ENCODE results near the gene TTC36.
"Not testable (repeated sequence)": the region's sequence is repeated elsewhere in the genome, so short reads cannot be mapped to it uniquely, and the experiment has no call there.

The TTC36 gene, protein sequence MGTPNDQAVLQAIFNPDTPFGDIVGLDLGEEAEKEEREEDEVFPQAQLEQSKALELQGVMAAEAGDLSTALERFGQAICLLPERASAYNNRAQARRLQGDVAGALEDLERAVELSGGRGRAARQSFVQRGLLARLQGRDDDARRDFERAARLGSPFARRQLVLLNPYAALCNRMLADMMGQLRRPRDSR

DNA sequence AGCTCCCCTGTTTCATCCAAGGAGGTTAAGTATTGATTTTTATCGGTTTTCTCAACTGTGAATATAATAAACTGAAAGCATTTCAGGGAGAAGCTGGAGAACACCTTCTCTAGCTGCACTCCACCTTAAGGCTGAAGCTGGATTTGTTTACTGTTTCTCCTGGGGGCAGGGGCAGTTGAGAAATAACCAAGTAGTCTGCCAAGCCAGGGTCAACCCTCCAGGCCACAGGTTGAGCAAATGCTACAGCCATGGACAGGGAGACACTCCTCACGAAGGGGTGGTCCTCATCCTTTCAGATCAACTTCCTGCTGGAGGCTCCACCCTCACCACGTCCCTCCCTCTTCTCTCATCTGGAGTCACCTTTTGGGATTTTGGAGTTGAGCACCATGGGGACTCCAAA lies at the start of gene TTC36:
TTC36 (plus strand) TSS at position 366 of the 400 bp plus-strand sequence; CDS start at position 387, 21 bp downstream.
- DNase-seq (ENCODE audit: low read depth): no peak

DNA sequence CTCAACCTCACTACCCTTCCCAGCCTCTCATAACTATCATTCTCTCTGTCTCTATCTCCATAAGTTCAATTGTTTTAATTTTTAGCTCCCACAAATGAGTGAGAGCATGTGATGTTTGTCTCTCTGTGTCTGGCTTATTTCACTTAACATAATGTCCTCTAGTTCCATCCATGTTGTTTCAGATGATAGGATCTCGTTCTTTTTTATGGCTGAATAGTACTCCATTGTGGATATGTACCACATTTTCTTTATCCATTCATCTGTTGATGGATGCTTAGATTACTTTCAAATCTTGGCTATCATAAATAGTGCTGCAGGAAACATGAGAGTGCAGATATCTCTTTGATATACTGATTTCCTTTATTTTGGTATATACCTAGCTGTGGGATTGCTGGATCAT lies 46.0 kb upstream of the TTC36 start:
- DNase-seq (ENCODE audit: low read depth): not testable (repeated sequence)

DNA sequence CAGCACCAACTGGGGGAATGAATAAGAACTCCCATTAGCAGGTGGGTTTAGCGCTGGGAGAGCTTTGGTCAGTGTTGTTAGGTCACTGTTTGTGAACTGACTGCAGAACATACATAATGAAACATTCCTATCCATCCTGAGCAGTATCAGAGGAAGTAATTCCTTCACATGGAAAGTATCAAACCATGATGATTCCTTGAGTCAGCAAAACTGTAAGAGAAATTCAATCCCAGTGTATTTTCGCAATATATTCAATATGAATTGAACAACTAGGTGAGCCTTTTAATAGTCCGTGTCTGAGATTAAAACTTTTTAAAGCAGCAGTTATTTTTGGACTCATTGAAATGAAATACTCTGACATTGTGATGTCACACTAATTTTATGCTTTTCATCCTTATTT lies 42.9 kb upstream of the TTC36 start:
- no peak for DNase-seq (ENCODE audit: low read depth)

DNA sequence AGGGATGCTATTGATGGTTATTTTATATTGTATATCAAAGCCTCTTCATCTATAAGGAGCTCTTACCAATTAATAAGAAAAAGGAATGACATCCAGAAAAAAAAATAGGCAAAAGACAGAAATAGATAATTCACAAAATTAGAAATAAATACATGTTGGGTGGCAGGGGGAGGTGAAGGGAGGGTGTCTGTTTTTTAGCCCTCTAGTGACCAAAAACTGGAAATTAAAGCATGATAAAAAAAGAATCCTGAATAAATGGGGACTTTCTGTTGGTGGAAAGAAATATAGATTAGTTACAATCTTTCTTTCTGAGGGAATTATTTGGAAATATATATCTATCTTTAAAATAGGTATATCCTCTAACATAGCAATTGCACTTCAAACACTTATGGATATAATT lies 42.0 kb upstream of the TTC36 start:
- DNase-seq (ENCODE audit: low read depth): no peak

DNA sequence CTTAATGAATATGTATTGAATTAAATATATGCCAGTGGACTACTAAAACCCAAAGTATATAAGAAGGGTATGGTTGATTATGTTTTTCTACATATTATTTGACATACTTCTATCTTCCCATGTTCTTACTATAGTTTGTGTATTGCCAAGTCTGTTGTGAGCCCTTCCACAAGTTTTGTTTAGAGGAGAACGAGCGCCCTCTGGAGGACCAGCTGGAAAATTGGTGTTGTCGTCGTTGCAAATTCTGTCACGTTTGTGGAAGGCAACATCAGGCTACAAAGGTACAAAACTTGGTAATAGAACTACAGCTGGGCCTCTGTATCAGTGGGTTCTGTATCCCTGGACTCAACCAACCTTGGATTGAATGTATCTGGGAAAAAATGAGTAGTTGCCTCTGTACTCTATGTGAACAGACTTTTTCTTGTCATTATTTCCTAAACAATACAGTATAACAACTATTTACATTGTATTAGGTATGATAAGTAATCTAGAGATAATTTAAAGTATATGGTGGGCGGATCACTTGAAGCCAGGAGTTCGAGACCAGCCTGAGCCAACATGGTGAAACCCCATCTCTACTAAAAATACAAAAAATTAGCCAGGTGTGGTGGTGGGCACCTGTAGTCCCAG lies 38.7 kb upstream of the TTC36 start:
- peak; percentile 76 for DNase-seq (ENCODE audit: low read depth)

DNA sequence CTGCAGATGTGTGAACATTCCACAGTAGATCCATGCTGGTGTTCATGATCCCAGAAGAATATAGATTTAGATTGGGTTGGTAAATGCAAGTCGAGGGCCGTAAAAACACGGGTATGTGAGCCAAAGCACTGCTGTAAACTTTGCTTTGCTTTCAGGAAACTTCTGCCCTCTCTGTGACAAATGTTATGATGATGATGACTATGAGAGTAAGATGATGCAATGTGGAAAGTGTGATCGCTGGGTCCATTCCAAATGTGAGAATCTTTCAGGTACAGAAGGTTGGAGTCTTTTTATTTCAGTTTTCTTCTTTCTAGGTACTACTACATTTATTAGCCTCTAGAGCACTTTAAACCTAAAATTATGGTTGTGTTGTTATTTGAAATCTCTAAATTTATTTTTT lies 36.2 kb upstream of the TTC36 start:
- no peak for DNase-seq (ENCODE audit: low read depth)

DNA sequence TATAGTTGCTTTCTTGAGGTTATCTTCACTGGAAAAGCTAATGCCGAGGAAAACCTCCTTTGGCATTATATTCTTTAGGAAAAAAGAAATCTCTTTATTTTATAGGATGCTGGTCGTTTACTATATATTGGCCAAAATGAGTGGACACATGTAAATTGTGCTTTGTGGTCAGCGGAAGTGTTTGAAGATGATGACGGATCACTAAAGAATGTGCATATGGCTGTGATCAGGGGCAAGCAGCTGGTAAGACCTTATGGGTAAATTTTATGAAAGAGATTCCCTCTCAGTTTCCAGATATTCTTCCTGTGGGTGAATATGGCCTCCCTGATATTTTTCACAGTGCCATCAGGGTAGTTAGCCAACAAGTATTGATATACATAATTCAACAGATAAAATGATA lies 29.4 kb upstream of the TTC36 start:
- no peak for DNase-seq (ENCODE audit: low read depth)

DNA sequence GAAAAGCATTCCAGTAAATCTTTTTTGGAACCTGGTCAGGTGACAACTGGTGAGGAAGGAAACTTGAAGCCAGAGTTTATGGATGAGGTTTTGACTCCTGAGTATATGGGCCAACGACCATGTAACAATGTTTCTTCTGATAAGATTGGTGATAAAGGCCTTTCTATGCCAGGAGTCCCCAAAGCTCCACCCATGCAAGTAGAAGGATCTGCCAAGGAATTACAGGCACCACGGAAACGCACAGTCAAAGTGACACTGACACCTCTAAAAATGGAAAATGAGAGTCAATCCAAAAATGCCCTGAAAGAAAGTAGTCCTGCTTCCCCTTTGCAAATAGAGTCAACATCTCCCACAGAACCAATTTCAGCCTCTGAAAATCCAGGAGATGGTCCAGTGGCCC lies 24.1 kb upstream of the TTC36 start:
- no peak for DNase-seq (ENCODE audit: low read depth)

DNA sequence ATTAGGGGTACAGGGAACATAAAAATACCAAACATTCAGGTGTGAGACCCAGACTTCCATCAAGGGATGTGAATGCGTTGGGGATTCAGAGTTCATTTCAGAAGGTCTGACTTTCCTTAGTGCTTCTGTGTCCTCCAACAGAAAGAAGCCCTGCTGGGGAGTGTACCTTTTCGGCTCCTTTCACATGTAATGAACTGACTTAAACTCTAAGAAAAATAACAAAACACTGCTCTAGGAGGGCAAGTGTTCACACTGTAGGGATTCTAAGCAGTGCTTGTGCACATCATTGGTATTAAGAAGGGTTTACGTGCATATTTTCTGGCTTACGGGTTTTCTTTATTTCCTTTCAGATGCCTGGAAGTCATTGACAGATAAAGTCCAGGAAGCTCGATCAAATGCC lies 15.7 kb upstream of the TTC36 start:
- no peak for DNase-seq (ENCODE audit: low read depth)

DNA sequence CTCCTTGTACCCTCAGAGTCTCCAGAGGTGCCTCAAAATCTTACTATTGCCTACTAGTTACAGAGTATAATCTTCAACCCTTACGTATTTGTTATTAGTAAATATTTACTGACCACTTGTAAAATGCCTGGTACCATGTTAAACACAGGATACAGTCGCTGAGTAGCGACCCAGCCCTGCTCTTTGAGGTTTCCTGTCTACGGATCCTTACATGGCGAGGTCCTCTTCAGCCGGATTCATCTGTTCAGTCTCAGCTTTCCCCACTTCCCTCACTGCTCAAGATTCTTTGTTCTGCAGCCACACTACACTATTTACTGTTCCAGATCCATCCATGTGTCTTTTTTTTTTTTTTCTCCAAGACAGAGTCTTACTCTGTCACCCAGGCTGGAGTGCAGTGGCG lies 13.2 kb upstream of the TTC36 start:
- DNase-seq (ENCODE audit: low read depth): no peak

DNA sequence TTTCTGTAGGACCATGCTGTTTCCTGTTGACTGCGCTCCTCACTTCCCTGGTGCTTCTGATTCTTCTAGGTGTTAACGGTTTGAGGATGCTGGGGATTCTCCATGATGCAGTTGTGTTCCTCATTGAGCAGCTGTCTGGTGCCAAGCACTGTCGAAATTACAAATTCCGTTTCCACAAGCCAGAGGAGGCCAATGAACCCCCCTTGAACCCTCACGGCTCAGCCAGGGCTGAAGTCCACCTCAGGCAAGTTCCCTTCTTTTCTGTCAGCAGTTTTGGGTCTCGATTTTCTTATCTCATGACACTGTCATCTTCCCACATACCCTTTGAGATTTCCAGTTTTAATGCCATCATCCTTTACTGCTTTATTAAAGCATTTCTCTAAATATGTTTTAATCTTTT lies 7.7 kb upstream of the TTC36 start:
- no peak for DNase-seq (ENCODE audit: low read depth)

DNA sequence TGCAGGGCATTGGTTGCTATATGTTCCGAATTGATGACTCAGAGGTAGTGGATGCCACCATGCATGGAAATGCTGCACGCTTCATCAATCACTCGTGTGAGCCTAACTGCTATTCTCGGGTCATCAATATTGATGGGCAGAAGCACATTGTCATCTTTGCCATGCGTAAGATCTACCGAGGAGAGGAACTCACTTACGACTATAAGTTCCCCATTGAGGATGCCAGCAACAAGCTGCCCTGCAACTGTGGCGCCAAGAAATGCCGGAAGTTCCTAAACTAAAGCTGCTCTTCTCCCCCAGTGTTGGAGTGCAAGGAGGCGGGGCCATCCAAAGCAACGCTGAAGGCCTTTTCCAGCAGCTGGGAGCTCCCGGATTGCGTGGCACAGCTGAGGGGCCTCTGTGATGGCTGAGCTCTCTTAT lies 5.4 kb upstream of the TTC36 start:
- no peak for DNase-seq (ENCODE audit: low read depth)

DNA sequence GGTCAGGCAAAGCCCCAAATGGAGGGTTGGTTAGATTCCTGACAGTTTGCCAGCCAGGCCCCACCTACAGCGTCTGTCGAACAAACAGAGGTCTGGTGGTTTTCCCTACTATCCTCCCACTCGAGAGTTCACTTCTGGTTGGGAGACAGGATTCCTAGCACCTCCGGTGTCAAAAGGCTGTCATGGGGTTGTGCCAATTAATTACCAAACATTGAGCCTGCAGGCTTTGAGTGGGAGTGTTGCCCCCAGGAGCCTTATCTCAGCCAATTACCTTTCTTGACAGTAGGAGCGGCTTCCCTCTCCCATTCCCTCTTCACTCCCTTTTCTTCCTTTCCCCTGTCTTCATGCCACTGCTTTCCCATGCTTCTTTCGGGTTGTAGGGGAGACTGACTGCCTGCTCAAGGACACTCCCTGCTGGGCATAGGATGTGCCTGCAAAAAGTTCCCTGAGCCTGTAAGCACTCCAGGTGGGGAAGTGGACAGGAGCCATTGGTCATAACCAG lies 4.7 kb upstream of the TTC36 start:
- no peak for DNase-seq (ENCODE audit: low read depth)

DNA sequence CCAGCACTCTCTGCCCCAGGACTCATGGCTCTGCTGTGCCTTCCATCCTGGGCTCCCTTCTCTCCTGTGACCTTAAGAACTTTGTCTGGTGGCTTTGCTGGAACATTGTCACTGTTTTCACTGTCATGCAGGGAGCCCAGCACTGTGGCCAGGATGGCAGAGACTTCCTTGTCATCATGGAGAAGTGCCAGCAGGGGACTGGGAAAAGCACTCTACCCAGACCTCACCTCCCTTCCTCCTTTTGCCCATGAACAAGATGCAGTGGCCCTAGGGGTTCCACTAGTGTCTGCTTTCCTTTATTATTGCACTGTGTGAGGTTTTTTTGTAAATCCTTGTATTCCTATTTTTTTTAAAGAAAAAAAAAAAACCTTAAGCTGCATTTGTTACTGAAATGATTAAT lies 2.9 kb upstream of the TTC36 start:
- no peak for DNase-seq (ENCODE audit: low read depth)

DNA sequence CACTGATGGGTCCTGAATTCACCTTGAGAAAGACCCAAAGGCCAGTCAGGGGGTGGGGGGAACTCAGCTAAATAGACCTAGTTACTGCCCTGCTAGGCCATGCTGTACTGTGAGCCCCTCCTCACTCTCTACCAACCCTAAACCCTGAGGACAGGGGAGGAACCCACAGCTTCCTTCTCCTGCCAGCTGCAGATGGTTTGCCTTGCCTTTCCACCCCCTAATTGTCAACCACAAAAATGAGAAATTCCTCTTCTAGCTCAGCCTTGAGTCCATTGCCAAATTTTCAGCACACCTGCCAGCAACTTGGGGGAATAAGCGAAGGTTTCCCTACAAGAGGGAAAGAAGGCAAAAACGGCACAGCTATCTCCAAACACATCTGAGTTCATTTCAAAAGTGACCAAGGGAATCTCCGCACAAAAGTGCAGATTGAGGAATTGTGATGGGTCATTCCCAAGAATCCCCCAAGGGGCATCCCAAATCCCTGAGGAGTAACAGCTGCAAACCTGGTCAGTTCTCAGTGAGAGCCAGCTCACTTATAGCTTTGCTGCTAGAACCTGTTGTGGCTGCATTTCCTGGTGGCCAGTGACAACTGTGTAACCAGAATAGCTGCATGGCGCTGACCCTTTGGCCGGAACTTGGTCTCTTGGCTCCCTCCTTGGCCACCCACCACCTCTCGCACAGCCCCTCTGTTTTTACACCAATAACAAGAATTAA lies 2.4 kb upstream of the TTC36 start:
- no peak for DNase-seq (ENCODE audit: low read depth)

DNA sequence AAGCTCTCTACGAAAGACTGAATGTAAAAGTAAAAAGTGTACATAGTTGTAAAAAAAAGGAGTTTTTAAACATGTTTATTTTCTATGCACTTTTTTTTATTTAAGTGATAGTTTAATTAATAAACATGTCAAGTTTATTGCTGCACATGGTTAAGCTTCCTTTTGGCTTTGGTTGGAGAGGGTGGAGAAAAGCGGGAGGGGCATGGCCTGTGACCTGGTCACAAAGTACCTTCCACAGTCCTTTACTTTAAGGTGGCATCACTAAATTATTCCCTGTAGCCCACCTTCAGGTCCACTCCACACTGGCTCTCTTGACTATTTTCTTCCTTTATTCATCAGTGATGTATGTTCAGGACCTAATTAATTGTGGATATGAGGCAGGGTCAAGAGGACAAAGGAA lies 586 bp upstream of the TTC36 start:
- no peak for DNase-seq (ENCODE audit: low read depth)

DNA sequence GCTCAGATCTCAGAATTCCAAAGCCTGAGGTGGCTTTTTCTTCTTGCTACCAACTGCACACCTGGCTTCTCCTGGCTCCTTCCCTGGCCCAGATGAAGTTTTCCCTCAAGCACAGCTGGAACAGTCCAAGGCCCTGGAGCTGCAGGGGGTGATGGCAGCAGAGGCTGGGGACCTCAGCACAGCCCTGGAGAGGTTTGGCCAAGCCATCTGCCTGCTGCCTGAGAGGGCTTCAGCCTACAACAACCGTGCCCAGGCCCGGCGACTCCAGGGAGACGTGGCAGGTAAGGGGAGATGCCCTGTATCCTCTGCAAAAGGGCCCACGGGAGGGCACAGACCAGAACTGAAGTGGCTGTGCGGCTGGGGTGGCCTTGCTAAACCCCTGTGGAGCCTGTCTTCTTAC lies 1.2 kb downstream of the TTC36 start:
- no peak for DNase-seq (ENCODE audit: low read depth)

DNA sequence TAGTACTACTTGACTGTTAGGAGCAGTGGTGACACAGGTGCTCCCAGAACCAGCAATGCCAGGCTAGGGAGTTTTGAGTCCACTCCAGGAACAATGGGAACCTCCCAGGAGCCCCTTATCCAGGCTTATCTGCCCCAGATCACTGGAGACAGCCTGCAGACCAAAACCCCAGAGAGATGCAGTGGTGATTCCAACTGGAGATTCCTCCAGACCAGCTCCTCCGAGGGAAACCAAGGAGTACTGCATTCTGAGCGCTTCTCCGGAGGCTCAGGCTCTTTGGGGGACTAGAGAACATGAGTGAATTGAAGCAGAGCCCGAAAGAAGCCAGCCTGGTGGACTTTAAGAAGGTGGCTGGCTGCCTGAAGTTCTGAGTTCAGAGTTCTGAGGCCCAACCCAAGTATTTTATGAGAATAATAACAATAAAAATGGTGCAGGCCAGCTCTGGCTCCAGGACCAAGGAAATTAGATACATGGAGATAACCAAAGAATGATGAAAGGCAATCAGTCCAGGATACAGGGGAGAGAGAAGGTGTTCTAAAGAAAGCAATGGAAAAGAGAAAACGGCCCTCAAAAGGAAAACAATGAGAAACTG lies 2.4 kb downstream of the TTC36 start:
- DNase-seq (ENCODE audit: low read depth): no peak

DNA sequence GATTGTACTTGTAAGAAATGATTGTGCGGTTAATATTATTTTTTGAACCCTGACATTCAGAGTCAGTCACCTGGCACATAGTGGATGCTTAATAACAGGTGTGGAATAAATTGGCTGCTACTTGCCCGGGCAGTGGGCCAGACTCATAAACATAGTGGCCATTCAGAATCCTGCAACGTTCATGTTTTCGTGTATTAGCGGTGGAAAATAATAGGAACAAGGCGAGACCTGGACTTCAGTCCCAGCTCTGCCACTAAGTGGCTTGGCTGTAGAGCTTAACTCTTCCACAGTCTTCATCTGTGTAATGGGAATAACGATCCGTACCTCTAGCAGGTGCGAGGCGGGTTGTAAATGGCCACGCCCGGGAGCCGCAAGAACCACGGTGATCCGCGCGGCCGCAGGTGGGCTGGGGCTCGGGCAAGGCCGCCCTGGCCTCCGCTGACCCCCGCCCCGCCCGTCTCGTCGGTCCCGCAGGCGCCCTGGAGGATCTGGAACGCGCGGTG lies 3.0 kb downstream of the TTC36 start:
- no peak for DNase-seq (ENCODE audit: low read depth)

DNA sequence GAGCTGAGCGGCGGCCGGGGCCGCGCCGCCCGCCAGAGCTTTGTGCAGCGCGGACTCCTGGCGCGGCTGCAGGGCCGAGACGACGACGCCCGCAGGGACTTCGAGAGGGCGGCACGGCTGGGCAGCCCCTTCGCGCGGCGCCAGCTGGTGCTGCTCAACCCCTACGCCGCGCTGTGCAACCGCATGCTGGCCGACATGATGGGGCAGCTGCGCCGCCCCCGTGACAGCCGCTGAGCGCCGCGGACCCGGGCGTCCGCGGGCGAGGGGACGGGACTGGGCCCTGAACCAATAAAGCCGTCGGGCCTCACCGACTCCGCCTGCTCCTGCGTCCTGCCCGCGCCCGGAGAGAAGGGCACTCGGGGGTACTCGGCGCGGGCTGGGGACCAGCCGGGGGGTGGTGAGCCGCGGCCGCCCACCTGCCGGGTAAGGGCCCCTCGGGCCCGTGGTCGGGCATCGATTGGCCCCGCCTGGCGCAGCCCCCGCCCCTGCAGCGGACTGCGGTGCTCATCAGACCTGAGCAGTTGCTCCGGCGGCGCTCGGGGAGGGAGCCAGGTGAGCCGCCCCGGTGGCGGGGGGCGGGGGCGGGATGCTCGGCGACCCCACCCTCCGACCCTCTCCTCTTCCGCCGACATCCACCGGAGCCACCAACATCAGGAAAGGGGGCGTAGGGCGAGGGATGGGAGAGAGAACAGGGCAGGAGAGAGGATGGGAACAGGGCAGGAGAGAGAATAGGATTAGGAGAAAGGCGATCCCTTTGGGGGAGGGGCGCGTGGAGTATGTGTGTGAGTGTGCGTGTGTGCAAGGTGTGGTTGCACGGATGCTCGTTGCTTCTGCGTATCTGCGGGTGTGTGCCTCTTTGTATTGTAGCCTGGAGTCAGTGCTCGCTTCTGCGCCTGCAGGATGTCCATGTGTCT lies 3.7 kb downstream of the TTC36 start, which contains the start of gene TMEM25:
TMEM25 (plus strand) TSS at position 510 of the 914 bp plus-strand sequence. CDS start 610 bp downstream, outside the sequence.
- peak; percentile 58 for DNase-seq (ENCODE audit: low read depth)

DNA sequence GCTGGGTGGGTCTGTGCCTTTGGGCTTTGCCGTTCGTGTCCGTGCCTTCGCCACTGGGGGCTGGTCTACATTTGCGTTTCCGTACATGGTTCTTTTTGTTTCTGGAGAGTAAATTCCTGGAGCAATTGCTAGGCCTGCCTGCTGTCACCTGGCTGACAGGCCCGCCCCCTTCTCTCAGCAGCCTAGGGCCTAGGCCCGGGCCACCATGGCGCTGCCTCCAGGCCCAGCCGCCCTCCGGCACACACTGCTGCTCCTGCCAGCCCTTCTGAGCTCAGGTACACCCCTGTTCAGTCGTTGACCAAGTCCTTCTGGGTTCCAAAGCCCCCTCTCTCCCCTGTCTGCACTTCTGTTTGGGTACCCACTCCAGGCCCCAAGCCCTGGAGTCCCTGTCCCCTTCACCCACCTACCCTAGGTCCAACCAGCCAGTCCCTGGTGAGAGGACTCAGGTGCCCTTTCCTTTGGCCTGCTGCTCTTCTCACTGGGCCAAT lies 4.4 kb downstream of the TTC36 start:
- DNase-seq (ENCODE audit: low read depth): no peak
